ENCODE results near the gene TMEM121B. TPM values are rescaled to one million over a fixed set of nuclear protein-coding genes. Genes with fewer than 3 reads are reported as not detected.
A peak's percentile ranks its signal among the peaks of the same experiment; 100 is the strongest.

The TMEM121B gene
- total and polyA plus RNA-seq, 2 donors (not counting 1 experiment from before 2014, with no cell fraction given), result 0.12 TPM; not detected in 1

- H3K4me1 Mint-ChIP-seq, result peaks cover 10% of the 10 kb centered on the region
- H4K20me1 ChIP-seq (ENCODE audit: control insufficient read depth, insufficient read depth, low read length, poor library complexity, severe bottlenecking), result peaks cover 5% of the 10 kb centered on the region
- peaks cover 12 to 21% of the 10 kb centered on the region in 2 donors for H3K4me1 ChIP-seq (ENCODE audit: control insufficient read depth in 2 of 2, insufficient read depth in 2 of 2, low read length in 2 of 2)
- H3K4me3 Mint-ChIP-seq, result no peak overlapping the region
- DNase-seq, result no peak
- H3K27me3 ChIP-seq (replicated peaks in 1 of 4; ENCODE audit: control extremely low read depth in 1 of 4, control insufficient read depth in 3 of 4, insufficient read depth in 4 of 4, low read length in 3 of 4), result no peaks in the 10 kb centered on the region
- no peak overlapping the region for H3K27ac ChIP-seq (ENCODE audit: low read length in 2 of 2)
- H3K4me3 ChIP-seq (ENCODE audit: control extremely low read depth in 1 of 5, extremely low read depth in 1 of 5, insufficient read depth in 1 of 5, low read depth in 2 of 5, low read length in 4 of 5), result no peak overlapping the region
- no peak for TF ChIP-seq EZH2 (IDR thresholded peaks at IDR 0.05; ENCODE audit: borderline replicate concordance, insufficient read depth, low read depth, low read length, poor library complexity, severe bottlenecking)
- TF ChIP-seq, protein P1, sequence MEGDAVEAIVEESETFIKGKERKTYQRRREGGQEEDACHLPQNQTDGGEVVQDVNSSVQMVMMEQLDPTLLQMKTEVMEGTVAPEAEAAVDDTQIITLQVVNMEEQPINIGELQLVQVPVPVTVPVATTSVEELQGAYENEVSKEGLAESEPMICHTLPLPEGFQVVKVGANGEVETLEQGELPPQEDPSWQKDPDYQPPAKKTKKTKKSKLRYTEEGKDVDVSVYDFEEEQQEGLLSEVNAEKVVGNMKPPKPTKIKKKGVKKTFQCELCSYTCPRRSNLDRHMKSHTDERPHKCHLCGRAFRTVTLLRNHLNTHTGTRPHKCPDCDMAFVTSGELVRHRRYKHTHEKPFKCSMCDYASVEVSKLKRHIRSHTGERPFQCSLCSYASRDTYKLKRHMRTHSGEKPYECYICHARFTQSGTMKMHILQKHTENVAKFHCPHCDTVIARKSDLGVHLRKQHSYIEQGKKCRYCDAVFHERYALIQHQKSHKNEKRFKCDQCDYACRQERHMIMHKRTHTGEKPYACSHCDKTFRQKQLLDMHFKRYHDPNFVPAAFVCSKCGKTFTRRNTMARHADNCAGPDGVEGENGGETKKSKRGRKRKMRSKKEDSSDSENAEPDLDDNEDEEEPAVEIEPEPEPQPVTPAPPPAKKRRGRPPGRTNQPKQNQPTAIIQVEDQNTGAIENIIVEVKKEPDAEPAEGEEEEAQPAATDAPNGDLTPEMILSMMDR (IDR thresholded peaks at IDR 0.05), result no peak
- H3K27me3 Mint-ChIP-seq, result no peaks in the 10 kb centered on the region
- no peak overlapping the region for H2AFZ ChIP-seq (ENCODE audit: insufficient read depth, low read depth, low read length, poor library complexity, severe bottlenecking)
- H3K4me2 ChIP-seq (replicated peaks; ENCODE audit: low read depth, low read length, poor library complexity, severe bottlenecking), result no peak overlapping the region
- POLR2A ChIA-PET, result no interaction called here
- intact Hi-C loops (cut with micrococcal nuclease), result no loop called here
- H3K36me3 ChIP-seq (replicated peaks in 1 of 2; ENCODE audit: control extremely low read depth in 1 of 2, control insufficient read depth in 1 of 2, extremely low read depth in 1 of 2, insufficient read depth in 2 of 2, low read length in 1 of 2), result no peaks in the 10 kb centered on the region
- no peak overlapping the region for H3K9ac ChIP-seq (ENCODE audit: low read length)
- H3K9me3 ChIP-seq (ENCODE audit: control extremely low read depth in 1 of 3, control insufficient read depth in 2 of 3, insufficient read depth in 1 of 3, low read length in 2 of 3), result no peaks in the 10 kb centered on the region
- H3K79me2 ChIP-seq (ENCODE audit: control insufficient read depth, insufficient read depth, low read length), result peaks cover 28% of the 10 kb centered on the region
- no peaks in the 10 kb centered on the region for H3K9me3 Mint-ChIP-seq (ENCODE audit: insufficient read depth)
- WGBS (ENCODE audit: insufficient coverage), result 100% methylated on average over 1 of the region's 3 CpGs
- ATAC-seq (ENCODE audit: low read depth), result no peak
- no peak overlapping the region for H3K27ac Mint-ChIP-seq
- CTCF ChIA-PET, result interaction anchor here (1.1 to 5.2 kb wide), 3 partner anchors 10 to 340 kb away, joined by 4 to 31 read pairs (median 12); no protein-coding TSS in a partner anchor
These were observed 40.8 kb upstream of the TMEM121B start for GRCh38 chr22:17161991-17162390.

GRCh38 chr22:17159504-17159951 is 38.4 kb upstream of the TMEM121B start:
- CTCF ChIA-PET, result interaction anchor here (1.2 to 5.2 kb wide), 3 partner anchors 12 to 342 kb away, joined by 5 to 31 read pairs (median 8); no protein-coding TSS in a partner anchor
- Histone ChIP-seq H3K4me3 (ENCODE audit: control extremely low read depth in 1 of 5, extremely low read depth in 1 of 5, insufficient read depth in 1 of 5, low read depth in 2 of 5, low read length in 4 of 5) (peak overlapping the region; percentile 8 to 92 (median 80)), H2AFZ (ENCODE audit: insufficient read depth, low read depth, low read length, poor library complexity, severe bottlenecking) (peak overlapping the region; percentile 98), H3K9me3 (ENCODE audit: control extremely low read depth in 1 of 3, control insufficient read depth in 2 of 3, insufficient read depth in 1 of 3, low read length in 2 of 3) (no peaks in the 10 kb centered on the region), H3K27me3 (replicated peaks in 1 of 4; ENCODE audit: control extremely low read depth in 1 of 4, control insufficient read depth in 3 of 4, insufficient read depth in 4 of 4, low read length in 3 of 4) (no peaks in the 10 kb centered on the region), H3K36me3 (replicated peaks in 1 of 2; ENCODE audit: control extremely low read depth in 1 of 2, control insufficient read depth in 1 of 2, extremely low read depth in 1 of 2, insufficient read depth in 2 of 2, low read length in 1 of 2) (no peaks in the 10 kb centered on the region), H4K20me1 (ENCODE audit: control insufficient read depth, insufficient read depth, low read length, poor library complexity, severe bottlenecking) (peaks cover 16% of the 10 kb centered on the region), H3K4me2 (replicated peaks; ENCODE audit: low read depth, low read length, poor library complexity, severe bottlenecking) (peak overlapping the region; percentile 99), H3K9ac (ENCODE audit: low read length) (peak overlapping the region; percentile 86), H3K79me2 (ENCODE audit: control insufficient read depth, insufficient read depth, low read length) (peaks cover 45% of the 10 kb centered on the region), H3K4me1 (ENCODE audit: control insufficient read depth in 2 of 2, insufficient read depth in 2 of 2, low read length in 2 of 2) (peaks cover 12 to 21% of the 10 kb centered on the region in 2 donors), H3K27ac (ENCODE audit: low read length in 2 of 2) (peak overlapping the region in 1 of 2 donors; percentile 2)
- WGBS (ENCODE audit: insufficient coverage), result 34% methylated on average over 35 of the region's 35 CpGs
- Mint-ChIP-seq H3K4me3 (peak overlapping the region; percentile 88), H3K27me3 (no peaks in the 10 kb centered on the region), H3K4me1 (peaks cover 21% of the 10 kb centered on the region), H3K27ac (peak overlapping the region; percentile 71), H3K9me3 (ENCODE audit: insufficient read depth) (no peaks in the 10 kb centered on the region)
- ATAC-seq (ENCODE audit: low read depth), result peak; percentile 2
- POLR2A ChIA-PET, result interaction anchor here (0.5 to 0.6 kb wide), 4 partner anchors 63 to 583 kb away, joined by 4 to 9 read pairs (median 6); no protein-coding TSS in a partner anchor
- no peak for DNase-seq
- intact Hi-C loops (cut with micrococcal nuclease), result loop anchor here (1.0 to 5.0 kb wide), 6 partner anchors 12 to 479 kb away; partner anchors contain the start of genes ADA2, ATP6V1E1, BCL2L13 and IL17RA
- TF ChIP-seq, protein P1 (IDR thresholded peaks at IDR 0.05), result no peak
- TF ChIP-seq EZH2 (IDR thresholded peaks at IDR 0.05; ENCODE audit: borderline replicate concordance, insufficient read depth, low read depth, low read length, poor library complexity, severe bottlenecking), result no peak
